Caco-2 (cell line): Measurements from ENCODE around the gene SEC23B. TPM values are rescaled to one million over a fixed set of nuclear protein-coding genes. Genes with fewer than 3 reads are reported as not detected.
A peak's percentile ranks its signal among the peaks of the same experiment; 100 is the strongest.

Source experiments
- BruUV-seq: library from RNA; stranded (reverse); fragments of 400-500 nt; replicated peaks from 2 replicates; lab custom pipeline; 2021; lab: Mats Ljungman, UMichigan
- CTCF ChIA-PET: fragments of 300-600 bp; sonication (Branson Sonifier 250); formaldehyde crosslinking; loops from one replicate; lab custom pipeline; 2022; ENCODE audit warnings: antibody characterized with exemption; lab: Charles Lee
- POLR2A ChIA-PET: fragments of 300-600 bp; sonication (Branson Sonifier 250); formaldehyde crosslinking; loops from one replicate; lab custom pipeline; 2022; ENCODE audit warnings: antibody characterized with exemption; lab: Charles Lee
- DNase-seq, 2 experiments: peaks; one replicate each; pipeline versions ENCODE4 v3.0.0 to v3.0.0-alpha.2; 2020 to 2022
- H3K27me3 ChIP-seq: replicated peaks from 2 replicates; pipeline ENCODE4 v1.6.0; 2011; ENCODE audit warnings: low read length; ENCODE audit not compliant: control insufficient read depth, insufficient read depth
- H3K36me3 ChIP-seq: 2 replicates; pipeline ENCODE4 v1.5.1; 2011; ENCODE audit warnings: low read length; ENCODE audit not compliant: control insufficient read depth, insufficient read depth
- H3K4me1 ChIP-seq: fragments of 250-450 bp; sonication (Bioruptor Pico); 2 replicates; pipeline ENCODE4 v1.5.1; 2020; ENCODE audit warnings: mild to moderate bottlenecking
- H3K4me3 ChIP-seq: 2 replicates; pipeline ENCODE4 v1.5.1; 2011; ENCODE audit warnings: low read depth, mild to moderate bottlenecking, control low read depth, low read length
- H3K9me3 ChIP-seq: fragments of 250-450 bp; sonication (Bioruptor Pico); 2 replicates; pipeline ENCODE4 v1.5.1; 2020; ENCODE audit warnings: mild to moderate bottlenecking, moderate library complexity
- H3K27ac Mint-ChIP-seq: one replicate; pipeline ENCODE4 v1.8.0; 2022; ENCODE audit warnings: mixed read lengths; ENCODE audit not compliant: unreplicated experiment
- H3K27me3 Mint-ChIP-seq: one replicate; pipeline ENCODE4 v1.8.0; 2022; ENCODE audit warnings: mixed read lengths; ENCODE audit not compliant: insufficient read depth, unreplicated experiment
- H3K36me3 Mint-ChIP-seq: one replicate; pipeline ENCODE4 v1.8.0; 2022; ENCODE audit warnings: mild to moderate bottlenecking, mixed read lengths; ENCODE audit not compliant: insufficient read depth, unreplicated experiment
- H3K4me1 Mint-ChIP-seq: one replicate; pipeline ENCODE4 v1.8.0; 2022; ENCODE audit warnings: low read depth, mixed read lengths; ENCODE audit not compliant: unreplicated experiment
- H3K4me3 Mint-ChIP-seq: one replicate; pipeline ENCODE4 v1.8.0; 2022; ENCODE audit warnings: mild to moderate bottlenecking, moderate library complexity, mixed read lengths; ENCODE audit not compliant: unreplicated experiment
- H3K9me3 Mint-ChIP-seq: one replicate; pipeline ENCODE4 v1.8.0; 2022; ENCODE audit warnings: mixed read lengths; ENCODE audit not compliant: unreplicated experiment
- intact Hi-C: fragments of 100-400 bp; cut with micrococcal nuclease; formaldehyde crosslinking; loops from one replicate; pipeline ENCODE4 v1.10.0; 2022; ENCODE audit not compliant: unreplicated experiment
- total RNA-seq: library from RNA; stranded (reverse); gene quantifications from 2 replicates; pipeline ENCODE4 v1.2.3, GENCODE V29; 2022
- TF ChIP-seq, protein P1 (sequence below), 2 experiments: fragments of 200-600 bp in 1 of 2; IDR thresholded peaks; 1 replicate in 1 of 2; 2 replicates in 1 of 2; pipeline versions ENCODE4 v1.5.1 to v1.8.0; 2011 to 2022; ENCODE audit warnings: antibody characterized with exemption in 1 of 2, control low read depth in 1 of 2, inconsistent platforms in 1 of 2, low read depth in 1 of 2, low read length in 1 of 2, mild to moderate bottlenecking in 1 of 2, moderate library complexity in 1 of 2; ENCODE audit not compliant: insufficient read depth in 1 of 2, severe bottlenecking in 1 of 2, unreplicated experiment in 1 of 2

Gene SEC23B
- total RNA-seq, 1 experiment from 2014 or later = 84.1 TPM

DNA sequence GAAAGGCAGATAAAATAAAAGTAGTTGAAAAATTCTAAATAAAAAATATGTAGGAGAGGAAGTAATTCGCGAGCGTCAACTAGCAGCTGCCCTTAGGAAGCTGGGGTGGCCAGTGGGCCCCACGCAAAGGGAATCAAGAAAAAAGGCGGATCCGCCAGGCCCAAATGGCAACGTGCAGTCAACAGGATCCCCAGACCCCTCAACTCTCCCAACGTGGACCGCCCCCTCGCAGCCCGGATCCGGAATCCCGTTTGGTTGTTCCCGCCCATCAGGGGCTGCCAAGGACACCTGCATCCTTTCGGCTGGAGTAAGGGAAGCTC is 41.2 kb upstream of the SEC23B start:
- BruUV-seq = TSS peak; percentile 66
- CTCF ChIA-PET = interaction anchor here (0.9 to 1.0 kb wide), 2 partner anchors 30 to 41 kb away, joined by 3 to 4 read pairs; partner anchors contain the start of genes RBBP9 and SEC23B

DNA sequence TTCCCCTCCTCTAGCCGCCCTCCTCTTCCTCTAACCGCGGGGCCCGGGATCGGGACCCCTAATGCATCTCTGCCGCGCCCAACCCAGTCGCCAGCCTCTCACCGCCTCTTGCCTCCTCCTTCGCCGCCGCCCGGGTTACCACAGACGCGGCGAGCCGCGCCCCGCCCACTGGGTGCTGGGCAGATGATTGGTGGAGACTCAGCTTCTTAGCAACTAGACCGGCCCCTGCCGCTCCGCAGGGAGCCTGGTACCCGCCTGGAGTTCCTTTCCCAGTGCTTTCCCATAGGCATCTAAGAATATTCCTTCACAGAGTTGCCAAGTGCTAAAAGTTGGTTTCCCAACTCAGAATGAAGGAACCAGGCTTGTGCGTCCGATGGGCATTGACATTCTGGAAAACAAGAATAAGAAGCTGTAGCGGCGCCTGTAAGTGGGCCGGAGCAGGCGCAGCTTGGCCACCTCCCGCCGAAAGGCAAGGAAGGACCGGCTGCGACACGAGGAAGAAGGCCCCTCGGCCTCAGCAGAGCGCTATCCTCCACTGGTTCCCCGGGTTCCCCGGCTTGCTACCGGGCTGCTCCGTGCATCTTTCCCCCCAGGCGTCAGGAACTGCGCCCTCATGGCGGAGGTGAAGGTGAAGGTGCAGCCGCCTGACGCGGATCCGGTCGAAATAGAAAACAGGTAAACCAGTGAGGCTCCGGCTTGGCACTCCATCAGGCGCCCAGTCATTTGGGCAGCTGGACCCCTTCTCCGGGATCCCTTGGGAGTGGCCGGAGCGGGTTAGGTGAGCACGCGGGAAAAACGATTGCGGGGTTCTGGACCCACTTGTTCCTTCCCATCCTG is 40.6 kb upstream of the SEC23B start, which contains the start of the genes DZANK1 and POLR3F:
Gene DZANK1 (minus strand): TSS at position 137 of the 837 bp plus-strand sequence. CDS start 1,672 bp downstream, outside the sequence.
Gene POLR3F (plus strand): TSS at position 497 of the 837 bp plus-strand sequence. CDS start 117 bp downstream, at position 614.
- Mint-ChIP-seq H3K36me3 (peaks cover 18% of the 10 kb centered on the region), H3K27me3 (no peaks in the 10 kb centered on the region), H3K4me3 (peak within 1 kb of the TSS; percentile 98), H3K4me1 (peaks cover 17% of the 10 kb centered on the region), H3K9me3 (no peaks in the 10 kb centered on the region), H3K27ac (peak within 1 kb of the TSS; percentile 100)
- intact Hi-C loops = loop anchor here (1.0 to 5.0 kb wide), 4 partner anchors 30 to 54 kb away; partner anchors contain the start of genes RBBP9 and SEC23B
- Histone ChIP-seq H3K4me3 (peak within 1 kb of the TSS; percentile 82), H3K36me3 (no peaks in the 10 kb centered on the region), H3K9me3 (no peaks in the 10 kb centered on the region), H3K27me3 (no peaks in the 10 kb centered on the region), H3K4me1 (peaks cover 6% of the 10 kb centered on the region; the same call in 1 of the 2 replicates)
- no TSS peak for BruUV-seq
- TF ChIP-seq, protein P1, sequence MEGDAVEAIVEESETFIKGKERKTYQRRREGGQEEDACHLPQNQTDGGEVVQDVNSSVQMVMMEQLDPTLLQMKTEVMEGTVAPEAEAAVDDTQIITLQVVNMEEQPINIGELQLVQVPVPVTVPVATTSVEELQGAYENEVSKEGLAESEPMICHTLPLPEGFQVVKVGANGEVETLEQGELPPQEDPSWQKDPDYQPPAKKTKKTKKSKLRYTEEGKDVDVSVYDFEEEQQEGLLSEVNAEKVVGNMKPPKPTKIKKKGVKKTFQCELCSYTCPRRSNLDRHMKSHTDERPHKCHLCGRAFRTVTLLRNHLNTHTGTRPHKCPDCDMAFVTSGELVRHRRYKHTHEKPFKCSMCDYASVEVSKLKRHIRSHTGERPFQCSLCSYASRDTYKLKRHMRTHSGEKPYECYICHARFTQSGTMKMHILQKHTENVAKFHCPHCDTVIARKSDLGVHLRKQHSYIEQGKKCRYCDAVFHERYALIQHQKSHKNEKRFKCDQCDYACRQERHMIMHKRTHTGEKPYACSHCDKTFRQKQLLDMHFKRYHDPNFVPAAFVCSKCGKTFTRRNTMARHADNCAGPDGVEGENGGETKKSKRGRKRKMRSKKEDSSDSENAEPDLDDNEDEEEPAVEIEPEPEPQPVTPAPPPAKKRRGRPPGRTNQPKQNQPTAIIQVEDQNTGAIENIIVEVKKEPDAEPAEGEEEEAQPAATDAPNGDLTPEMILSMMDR (IDR thresholded peaks at IDR 0.05; ENCODE audit: insufficient read depth in 1 of 2, low read depth in 1 of 2, low read length in 1 of 2, severe bottlenecking in 1 of 2, unreplicated experiment in 1 of 2) = no peak
- CTCF ChIA-PET = interaction anchor here (0.9 to 1.0 kb wide), 2 partner anchors 30 to 40 kb away, joined by 3 to 4 read pairs; partner anchors contain the start of genes RBBP9 and SEC23B
- POLR2A ChIA-PET = interaction anchor here (0.5 to 2.2 kb wide), 7 partner anchors 11 to 896 kb away, joined by 3 to 48 read pairs (median 3); partner anchors contain the start of genes RBBP9 and SEC23B
- peak; percentile 98 for DNase-seq

More for the DNA sequence above, 41.2 kb upstream of the SEC23B start:
- Mint-ChIP-seq H3K27ac (peak overlapping the region; percentile 100), H3K36me3 (peaks cover 18% of the 10 kb centered on the region), H3K27me3 (no peaks in the 10 kb centered on the region), H3K4me3 (peak overlapping the region; percentile 98), H3K9me3 (no peaks in the 10 kb centered on the region), H3K4me1 (peaks cover 17% of the 10 kb centered on the region)
- POLR2A ChIA-PET = interaction anchor here (0.5 to 2.2 kb wide), 6 partner anchors 12 to 896 kb away, joined by 3 to 48 read pairs (median 6); partner anchors contain the start of genes RBBP9 and SEC23B
- TF ChIP-seq, protein P1 (IDR thresholded peaks at IDR 0.05; ENCODE audit: insufficient read depth in 1 of 2, low read depth in 1 of 2, low read length in 1 of 2, severe bottlenecking in 1 of 2, unreplicated experiment in 1 of 2) = no peak
- Histone ChIP-seq H3K4me1 (peaks cover 6% of the 10 kb centered on the region; the same call in 1 of the 2 replicates), H3K4me3 (peak overlapping the region; percentile 82), H3K9me3 (no peaks in the 10 kb centered on the region), H3K36me3 (no peaks in the 10 kb centered on the region), H3K27me3 (no peaks in the 10 kb centered on the region)
- DNase-seq = no peak
- intact Hi-C loops = loop anchor here (2.0 to 5.0 kb wide), 2 partner anchors 34 to 54 kb away; no protein-coding TSS in a partner anchor

DNA sequence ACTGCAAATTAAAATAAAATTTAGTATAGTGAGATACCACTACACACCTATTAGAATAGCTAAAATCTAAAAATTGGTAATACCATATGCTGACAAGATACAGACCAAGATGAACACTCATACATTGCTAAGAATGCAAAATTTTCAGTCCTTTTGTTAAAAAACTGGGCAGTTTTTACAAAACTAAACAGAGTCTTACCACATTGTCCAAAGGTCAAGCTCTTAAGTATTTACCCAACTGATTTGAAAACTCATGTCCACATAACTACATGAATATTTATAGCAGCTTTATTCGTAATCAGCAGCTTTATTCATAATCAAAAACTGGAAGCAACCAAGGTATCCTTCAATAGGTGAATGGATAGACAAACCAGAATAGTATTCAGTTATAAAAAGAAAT is 30.5 kb upstream of the SEC23B start:
- Mint-ChIP-seq H3K4me3 (peak overlapping the region; percentile 24), H3K27ac (peak overlapping the region; percentile 79), H3K9me3 (no peaks in the 10 kb centered on the region), H3K27me3 (no peaks in the 10 kb centered on the region), H3K4me1 (peaks cover 8% of the 10 kb centered on the region), H3K36me3 (peaks cover 64% of the 10 kb centered on the region)
- ChIA-PET CTCF (no interaction called here), POLR2A (interaction anchor here (1.4 to 1.7 kb wide), 2 partner anchors 20 to 30 kb away, joined by 4 to 17 read pairs; partner anchors contain the start of genes RBBP9 and SEC23B)
- Histone ChIP-seq H3K27me3 (no peaks in the 10 kb centered on the region), H3K4me1 (peaks cover 25% of the 10 kb centered on the region), H3K9me3 (no peaks in the 10 kb centered on the region), H3K36me3 (peaks cover 2% of the 10 kb centered on the region; the same call in 1 of the 2 replicates), H3K4me3 (no peak overlapping the region)
- intact Hi-C loops = no loop called here
- BruUV-seq = TSS peak; percentile 5
- DNase-seq = no peak
- TF ChIP-seq, protein P1 (IDR thresholded peaks at IDR 0.05; ENCODE audit: insufficient read depth in 1 of 2, low read depth in 1 of 2, low read length in 1 of 2, severe bottlenecking in 1 of 2, unreplicated experiment in 1 of 2) = no peak
